ACHN (cell line): Measurements from ENCODE around the gene A2M.

Experiments
- DNase-seq: peaks from one replicate; pipeline ENCODE4 v3.0.0-alpha.2; 2015
- in situ Hi-C: cut with HindIII; loops from 2 replicates; pipeline ENCODE4 v1.10.0; 2017; ENCODE audit warnings: low sequenced_read_pairs, low pct_ligation_motif_present, low pct_unique_long_range_greater_than_20kb

Gene A2M

GRCh38 chr12:9081667-9082427 is 33.9 kb downstream of the A2M start:
- no peak for DNase-seq
- in situ Hi-C loops = no loop called here

- DNase-seq = no peak
- in situ Hi-C loops = no loop called here
Observed at GRCh38 chr12:9079883-9080675, 35.6 kb downstream of the A2M start.

DNA sequence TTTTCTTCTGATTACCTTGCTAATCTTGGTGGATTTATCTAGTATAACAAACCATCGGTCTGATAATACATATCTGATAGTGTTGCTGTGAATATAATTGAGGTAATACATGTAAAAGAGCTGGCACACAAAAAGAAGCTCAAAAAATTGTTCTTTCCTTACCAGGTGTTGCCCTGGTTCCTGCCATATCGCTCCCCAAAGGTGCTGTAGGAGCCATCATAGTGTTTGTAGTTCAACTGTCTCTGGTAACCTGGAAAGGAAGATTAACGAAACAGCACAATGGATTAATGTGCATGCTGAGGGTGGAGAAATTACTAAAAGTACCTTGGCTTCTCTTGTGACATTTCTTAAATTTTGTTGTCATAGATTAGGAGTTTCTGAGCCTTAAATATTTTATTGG is 36.6 kb downstream of the A2M start:
- DNase-seq = no peak
- in situ Hi-C loops = no loop called here

DNA sequence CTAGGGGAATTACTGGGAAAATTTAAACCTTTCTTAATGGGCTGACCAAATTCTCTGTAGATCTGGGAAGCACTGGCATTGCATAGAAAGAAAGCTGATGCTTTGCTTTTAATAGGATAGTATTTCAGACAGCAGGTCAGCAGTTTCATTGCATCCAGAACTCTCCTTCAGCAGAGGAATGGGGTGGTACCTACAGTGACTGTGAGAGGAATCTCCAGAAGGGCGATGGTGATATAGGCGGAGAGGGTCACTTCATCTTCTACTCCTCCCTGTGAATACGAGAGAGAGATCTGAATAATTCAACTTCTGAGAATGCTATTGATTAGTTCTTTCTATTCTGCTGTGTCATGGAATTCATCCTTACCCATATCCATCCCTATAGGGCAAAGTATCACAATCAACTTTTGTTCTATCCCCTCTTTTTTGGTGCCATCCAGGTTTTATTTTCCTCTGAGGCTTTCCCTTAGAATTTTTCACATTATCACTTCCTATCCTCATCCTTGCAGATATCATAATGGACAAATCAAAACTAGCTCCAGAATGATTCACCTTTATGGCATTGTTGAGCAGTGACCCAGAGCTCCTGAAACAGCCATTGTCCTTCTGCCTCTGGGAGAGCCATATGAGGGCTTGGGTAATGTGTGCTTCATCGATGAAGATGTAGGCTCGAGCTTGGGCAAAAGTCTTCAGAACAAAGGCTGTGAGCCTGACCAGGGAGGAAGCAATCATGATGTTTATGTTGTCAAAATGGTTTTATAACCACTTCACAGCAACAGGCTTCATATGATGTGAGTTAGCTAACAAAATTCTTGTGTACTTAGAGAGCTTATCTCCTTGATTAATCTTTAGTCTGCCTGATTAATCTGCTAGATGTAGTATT is 38.3 kb downstream of the A2M start:
- no peak for DNase-seq
- in situ Hi-C loops = no loop called here

- DNase-seq = no peak
- in situ Hi-C loops = no loop called here
Observed at GRCh38 chr12:9076733-9077132, 39.0 kb downstream of the A2M start.

- in situ Hi-C loops = no loop called here
- no peak for DNase-seq
Observed at GRCh38 chr12:9075138-9075535, 40.6 kb downstream of the A2M start.

- DNase-seq = no peak
- in situ Hi-C loops = no loop called here
Observed at GRCh38 chr12:9074484-9075137, 41.1 kb downstream of the A2M start.

GRCh38 chr12:9073076-9073475 is 42.6 kb downstream of the A2M start:
- DNase-seq = no peak
- in situ Hi-C loops = no loop called here

DNA sequence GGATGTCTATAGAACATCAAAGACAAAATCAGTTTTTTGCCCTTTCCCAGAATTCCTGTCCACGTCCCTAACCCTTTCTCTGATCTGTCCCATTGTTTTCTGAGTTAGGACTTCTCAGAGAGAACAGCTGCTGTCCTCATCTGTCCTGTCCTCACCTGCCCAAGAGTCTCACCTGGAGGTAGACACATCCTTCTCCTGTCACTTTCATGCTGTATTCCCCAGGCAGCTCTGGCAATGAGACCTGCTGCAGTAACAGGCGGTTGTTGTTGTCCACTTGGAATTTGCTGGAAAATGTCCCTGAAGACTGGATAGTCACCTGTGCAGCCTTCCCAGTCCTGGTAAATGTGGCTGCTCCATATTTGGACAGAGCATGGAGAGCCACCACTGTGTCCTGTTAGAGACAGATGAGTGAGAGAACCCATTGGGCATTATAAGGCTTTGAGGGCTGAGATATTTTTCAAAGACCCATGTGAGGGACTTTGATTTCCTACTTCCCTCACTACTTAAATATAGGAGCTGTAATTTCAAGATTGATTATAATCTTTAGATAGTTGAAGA is 43.2 kb downstream of the A2M start:
- in situ Hi-C loops = no loop called here
- DNase-seq = no peak

- DNase-seq = no peak
- in situ Hi-C loops = no loop called here
Observed at GRCh38 chr12:9071969-9072368, 43.8 kb downstream of the A2M start.

DNA sequence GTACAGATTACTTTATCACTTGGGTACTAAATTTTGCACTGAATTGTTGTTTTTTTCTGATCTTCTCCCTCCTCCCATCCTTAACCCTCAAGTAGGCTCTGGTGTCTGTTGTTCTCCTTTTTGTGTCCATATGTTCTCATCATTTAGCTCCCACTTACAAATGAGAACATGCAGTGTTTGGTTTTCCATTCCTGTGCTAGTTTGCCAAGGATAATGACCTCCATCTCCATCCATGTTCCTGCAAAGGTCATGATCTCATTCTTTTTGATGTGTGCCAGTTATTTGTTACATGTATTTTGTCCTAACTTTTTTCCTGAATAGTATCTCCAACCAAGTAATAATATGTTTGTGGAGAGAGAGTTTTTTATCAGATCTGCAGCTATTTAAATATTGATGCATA is 44.2 kb downstream of the A2M start:
- DNase-seq = no peak
- in situ Hi-C loops = no loop called here

DNA sequence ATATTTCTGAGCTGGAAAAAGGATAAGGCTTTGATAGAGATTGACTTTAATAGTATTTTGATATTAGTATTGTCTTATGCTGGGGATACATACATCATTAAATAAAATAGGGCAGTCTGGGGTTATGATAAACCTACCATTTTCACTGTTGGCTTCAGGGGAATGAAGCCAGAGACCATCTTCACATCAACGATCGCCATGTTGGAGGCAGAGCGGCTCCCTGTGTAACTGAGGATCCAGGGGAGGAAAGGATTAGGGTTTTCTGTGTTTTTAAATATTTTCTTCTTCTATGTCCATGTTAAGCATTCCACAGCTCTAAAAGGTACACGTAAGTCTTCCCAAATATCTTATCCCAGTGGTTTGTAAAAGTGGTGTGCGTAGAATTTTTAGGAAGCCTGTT is 45.4 kb downstream of the A2M start:
- in situ Hi-C loops = no loop called here
- no peak for DNase-seq

DNA sequence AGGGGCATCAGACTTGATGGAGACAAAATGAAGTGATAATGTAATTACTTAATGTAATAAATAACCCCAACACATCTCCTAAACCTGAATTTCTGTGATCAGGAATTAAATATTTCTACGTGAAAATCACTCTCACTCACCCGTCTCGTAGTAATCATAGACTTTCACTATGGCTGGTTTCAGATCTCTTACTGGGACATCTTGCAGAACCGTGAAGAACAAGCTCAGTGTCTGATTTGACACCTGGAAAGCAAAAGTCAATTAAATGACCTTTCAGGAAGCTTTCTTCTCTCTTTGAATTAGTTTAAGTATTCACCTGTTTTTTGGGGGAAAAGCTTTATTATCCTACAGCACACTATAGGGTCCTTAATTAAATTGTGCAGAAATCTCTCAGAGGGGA is 47.1 kb downstream of the A2M start:
- DNase-seq = no peak
- in situ Hi-C loops = no loop called here

- in situ Hi-C loops = no loop called here
- no peak for DNase-seq
Observed at GRCh38 chr12:9068086-9068485, 47.6 kb downstream of the A2M start.

GRCh38 chr12:9066755-9067423 is 48.8 kb downstream of the A2M start:
- in situ Hi-C loops = no loop called here
- no peak for DNase-seq

DNA sequence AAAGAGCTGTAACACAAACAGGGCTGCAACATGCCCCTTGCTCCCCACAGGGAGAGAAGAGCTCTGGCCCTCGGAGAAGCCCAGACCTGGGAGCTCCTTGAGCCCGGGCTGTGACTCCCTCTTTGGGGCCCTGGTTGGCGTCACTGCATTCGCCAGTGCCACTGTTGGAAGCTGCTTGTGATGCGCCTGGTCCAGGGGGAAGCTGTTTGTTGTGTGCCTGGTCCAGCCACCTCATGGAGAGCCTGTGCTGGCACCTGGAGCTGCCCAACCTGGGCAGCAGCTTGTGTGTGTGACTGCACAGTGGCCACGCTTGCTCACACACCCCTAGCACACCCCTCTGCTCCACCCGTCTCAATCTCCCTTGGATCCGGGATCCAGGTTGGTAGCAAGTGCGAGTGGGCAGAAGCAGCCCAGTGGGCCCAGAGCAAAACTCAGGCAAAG is 49.5 kb downstream of the A2M start:
- in situ Hi-C loops = no loop called here
- DNase-seq = no peak

- in situ Hi-C loops = no loop called here
Observed at GRCh38 chr12:9065607-9065856, 50.2 kb downstream of the A2M start.

More at GRCh38 chr12:9065607-9065856, 50.2 kb downstream of the A2M start:
- no peak for DNase-seq
